A549 (cell line): ENCODE measurements around the gene ULBP1. TPM values are rescaled to one million over a fixed set of nuclear protein-coding genes. Genes with fewer than 3 reads are reported as not detected.
A peak's percentile ranks its signal among the peaks of the same experiment; 100 is the strongest.
"Not testable (repeated sequence)": the region's sequence is repeated elsewhere in the genome, so short reads cannot be mapped to it uniquely, and the experiment has no call there.

Source experiments
- ATAC-seq, 2 experiments: fragments of 200-7000 bp in 1 of 2; fragments of >200 bp in 1 of 2; cut with Nextera tagmentation in 1 of 2; cut with Tn5 transposase in 1 of 2; 3 replicates each; pipeline versions ENCODE4 v1.8.0 to v1.9.1; 2018 to 2020; ENCODE audit warnings: mild to moderate bottlenecking in 1 of 2, moderate library complexity in 1 of 2
- CTCF ChIA-PET: fragments of 300-600 bp; sonication (Branson Sonifier 250); formaldehyde crosslinking; extraction: SDS; loops from one replicate; lab custom pipeline; 2021; ENCODE audit warnings: antibody characterized with exemption, inconsistent platforms; lab: Yijun Ruan, JAX
- POLR2A ChIA-PET: fragments of 350-600 bp; formaldehyde crosslinking; extraction: SDS; loops from one replicate; lab custom pipeline; 2021; ENCODE audit warnings: antibody characterized with exemption, inconsistent platforms; lab: Yijun Ruan, JAX
- DNase-seq, 2 experiments: peaks; one replicate each; pipeline versions ENCODE4 v3.0.0 to v3.0.0-alpha.2; 2011 to 2016; ENCODE audit warnings: low read depth in 1 of 2, low spot score in 1 of 2
- FAIRE-seq: peaks from 2 replicates; lab custom pipeline; 2011; peaks lifted over from hg19 to GRCh38; lab: Jason Lieb, UNC
- H3K27ac ChIP-seq, 2 experiments: fragments of >200 bp; sonication (Bioruptor Twin); formaldehyde crosslinking; 3 replicates each; pipeline ENCODE4 v1.5.1; 2016 to 2017
- H3K4me1 ChIP-seq: fragments of >200 bp; sonication (Bioruptor Twin); formaldehyde crosslinking; 3 replicates; pipeline ENCODE4 v1.6.1; 2016
- H3K4me2 ChIP-seq: fragments of >200 bp; sonication (Bioruptor Twin); formaldehyde crosslinking; 3 replicates; pipeline ENCODE4 v1.6.1; 2016
- H3K4me3 ChIP-seq: fragments of >200 bp; sonication (Bioruptor Twin); formaldehyde crosslinking; 3 replicates; pipeline ENCODE4 v1.5.1; 2016
- H3K9me3 ChIP-seq: fragments of >200 bp; sonication (Bioruptor Twin); formaldehyde crosslinking; 3 replicates; pipeline ENCODE4 v1.6.1; 2016
- EHMT2 ChIP-seq: fragments of 200-600 bp; sonication (generic); IDR thresholded peaks from 2 replicates; pipeline ENCODE4 v1.6.1; 2016; ENCODE audit warnings: antibody characterized with exemption, low read depth, mild to moderate bottlenecking, moderate library complexity
- ESRRA ChIP-seq: fragments of 150-350 bp; IDR thresholded peaks from 2 replicates; pipeline ENCODE4 v1.6.1; 2014; ENCODE audit warnings: mild to moderate bottlenecking, low read length, borderline replicate concordance
- FOSB ChIP-seq: fragments of 250-450 bp; sonication (Bioruptor Pico); IDR thresholded peaks from 2 replicates; pipeline ENCODE4 v1.5.0; 2020; ENCODE audit warnings: mild to moderate bottlenecking, moderate library complexity
- GATA3 ChIP-seq: IDR thresholded peaks from 2 replicates; pipeline ENCODE4 v1.6.1; 2012; ENCODE audit warnings: borderline replicate concordance
- HOXA7 ChIP-seq: fragments of 250-450 bp; sonication (Bioruptor Pico); IDR thresholded peaks from 2 replicates; pipeline ENCODE4 v1.5.0; 2020; ENCODE audit warnings: mild to moderate bottlenecking, moderate library complexity
- HOXB13 ChIP-seq: fragments of 250-450 bp; sonication (Bioruptor Pico); IDR thresholded peaks from 2 replicates; pipeline ENCODE4 v1.5.0; 2020; ENCODE audit warnings: low read depth, mild to moderate bottlenecking, moderate library complexity
- KDM1A ChIP-seq: fragments of 200-600 bp; sonication (generic); IDR thresholded peaks from 2 replicates; pipeline ENCODE4 v1.6.1; 2016; ENCODE audit warnings: low read depth, mild to moderate bottlenecking
- KDM5A ChIP-seq: fragments of 200-600 bp; sonication (generic); IDR thresholded peaks from 2 replicates; pipeline ENCODE4 v1.6.1; 2016; ENCODE audit warnings: antibody characterized with exemption, mild to moderate bottlenecking
- PBX3 ChIP-seq: IDR thresholded peaks from 2 replicates; pipeline ENCODE4 v1.6.1; 2012
- POLR2AphosphoS2 ChIP-seq: conservative IDR thresholded peaks from 2 replicates; pipeline ENCODE4 v1.6.1; 2012; ENCODE audit warnings: low read length, improper control_type of control experiment, inconsistent platforms
- RAD21 ChIP-seq, 2 experiments: fragments of >200 bp in 1 of 2; sonication (Bioruptor Twin) in 1 of 2; formaldehyde crosslinking in 1 of 2; IDR thresholded peaks in 1 of 2; conservative IDR thresholded peaks in 1 of 2; 2 replicates in 1 of 2; 3 replicates in 1 of 2; pipeline ENCODE4 v1.6.1; 2012 to 2018; ENCODE audit warnings: inconsistent platforms in 1 of 2
- RARB ChIP-seq: fragments of 250-450 bp; sonication (Bioruptor Pico); IDR thresholded peaks from 2 replicates; pipeline ENCODE4 v1.8.0; 2021; ENCODE audit warnings: mild to moderate bottlenecking, moderate library complexity
- RFX5 ChIP-seq: fragments of 450-650 bp; IDR thresholded peaks from 2 replicates; pipeline ENCODE4 v1.7.1; 2014; ENCODE audit warnings: antibody characterized with exemption, mild to moderate bottlenecking, moderate library complexity
- TFCP2L1 ChIP-seq: fragments of 250-450 bp; sonication (Bioruptor Pico); IDR thresholded peaks from 2 replicates; pipeline ENCODE4 v1.5.0; 2021; ENCODE audit warnings: mild to moderate bottlenecking
- ZC3H11A ChIP-seq: fragments of 450-650 bp; IDR thresholded peaks from 2 replicates; pipeline ENCODE4 v1.6.1; 2014; ENCODE audit warnings: antibody characterized with exemption, mild to moderate bottlenecking
- ZFP36 ChIP-seq: fragments of 450-650 bp; IDR thresholded peaks from 2 replicates; pipeline ENCODE4 v1.6.1; 2014; ENCODE audit warnings: borderline replicate concordance; ENCODE audit not compliant: partially characterized antibody
- WGBS: methylation state at CpG from one replicate; pipeline ENCODE4 v1.1.6; 2017; ENCODE audit errors: missing lambda C conversion rate; 5-methylcytosine and 5-hydroxymethylcytosine counted together
- polyA plus RNA-seq, 4 experiments: library from polyadenylated mRNA; depleted of rRNA in 3 of 4; stranded (reverse); fragments of >200 nt; fragmentation: RNase III in 1 of 4; extraction: RNeasy Plus Mini Kit Qiagen cat#74134 plus additional on column Dnase treatment in 1 of 4; gene quantifications; 2 replicates in 3 of 4; 3 replicates in 1 of 4; pipeline ENCODE4 v1.2.3, GENCODE V29; 2011 to 2017
- TF ChIP-seq, protein P1 (sequence below): fragments of 250-450 bp; sonication (Bioruptor Pico); IDR thresholded peaks from 2 replicates; pipeline ENCODE4 v1.5.0; 2020; ENCODE audit warnings: low read depth, mild to moderate bottlenecking, moderate library complexity
- TF ChIP-seq, protein P2 (sequence below): fragments of >200 bp; sonication (Bioruptor Twin); formaldehyde crosslinking; IDR thresholded peaks from 3 replicates; pipeline ENCODE4 v1.5.1; 2016

ULBP1 gene
- polyA plus RNA-seq, 2 of the 4 experiments (the other 2 are of a cell fraction): 0.89 to 6.6 TPM

DNA sequence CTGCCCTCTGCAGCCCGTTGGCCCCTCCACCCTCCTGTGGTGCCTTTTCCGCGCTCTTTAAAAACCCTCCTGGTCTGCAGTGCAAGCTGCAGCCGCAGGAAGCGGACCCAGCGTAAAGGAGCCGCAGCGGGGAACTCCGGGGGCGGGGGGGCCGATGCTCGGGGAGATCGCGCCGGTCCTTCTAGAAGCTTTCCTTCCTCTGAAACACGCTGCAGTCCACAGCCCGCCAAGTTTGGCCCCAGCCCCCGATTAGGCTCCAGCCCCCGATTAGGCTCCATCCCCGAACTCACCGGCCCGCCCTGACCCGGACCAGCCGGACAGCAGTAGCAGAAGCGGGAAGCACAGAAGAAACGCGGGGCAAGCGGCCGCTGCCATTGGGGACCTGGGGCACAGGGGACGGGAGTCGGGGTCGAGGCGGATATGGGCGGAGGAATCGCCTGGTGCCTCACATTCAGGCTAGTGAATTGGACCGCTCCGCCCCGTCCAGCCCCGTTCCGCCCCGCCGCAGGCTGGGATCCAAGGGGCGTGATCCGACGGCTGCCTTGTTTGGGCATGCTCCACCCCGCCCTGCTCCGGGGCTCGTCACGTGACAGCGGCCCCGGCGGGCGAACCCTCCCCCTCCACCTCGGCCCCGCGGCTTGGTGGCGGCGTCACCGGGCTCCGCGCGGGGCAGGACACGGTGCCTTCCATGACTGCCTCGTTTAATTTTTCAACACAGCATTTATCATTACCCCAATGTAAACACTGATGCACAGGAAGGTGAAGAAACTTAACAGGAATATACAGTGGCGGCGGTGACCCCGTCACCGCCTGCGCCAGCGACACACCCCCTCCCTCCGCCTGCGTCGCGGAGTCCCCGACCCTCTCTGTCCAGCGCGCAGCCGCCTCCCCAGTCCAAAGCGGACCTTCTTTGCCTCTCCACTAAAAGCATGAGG, 41.3 kb downstream of the ULBP1 start (continued):
- TF ChIP-seq HOXB13 (CRISPR knock-in tag): no peak

- Histone ChIP-seq H3K4me3 (peak overlapping the region; percentile 80), H3K4me2 (peak overlapping the region; percentile 81), H3K4me1 (peaks cover 11% of the 10 kb centered on the region; the same call in 2 of the 3 replicates), H3K27ac (peak overlapping the region; percentile 77 to 94), H3K9me3 (no peaks in the 10 kb centered on the region)
- ATAC-seq: no peak
- WGBS: 73% methylated on average over 12 of the region's 14 CpGs
- ChIA-PET POLR2A (no interaction called here), CTCF (interaction anchor here (1.0 to 4.8 kb wide), 4 partner anchors 11 to 411 kb away, joined by 3 to 24 read pairs (median 4); no protein-coding TSS in a partner anchor)
- no peak for DNase-seq
- TF ChIP-seq RARB (CRISPR knock-in tag) (no peak), FOSB (CRISPR knock-in tag) (no peak), ESRRA (no peak), TFCP2L1 (CRISPR knock-in tag) (no peak), ZC3H11A (no peak), EHMT2 (no peak), GATA3 (no peak), ZFP36 (no peak)
- FAIRE-seq: no peak
Measured at GRCh38 chr6:150005761-150006651, 42.3 kb downstream of the ULBP1 start.

DNA sequence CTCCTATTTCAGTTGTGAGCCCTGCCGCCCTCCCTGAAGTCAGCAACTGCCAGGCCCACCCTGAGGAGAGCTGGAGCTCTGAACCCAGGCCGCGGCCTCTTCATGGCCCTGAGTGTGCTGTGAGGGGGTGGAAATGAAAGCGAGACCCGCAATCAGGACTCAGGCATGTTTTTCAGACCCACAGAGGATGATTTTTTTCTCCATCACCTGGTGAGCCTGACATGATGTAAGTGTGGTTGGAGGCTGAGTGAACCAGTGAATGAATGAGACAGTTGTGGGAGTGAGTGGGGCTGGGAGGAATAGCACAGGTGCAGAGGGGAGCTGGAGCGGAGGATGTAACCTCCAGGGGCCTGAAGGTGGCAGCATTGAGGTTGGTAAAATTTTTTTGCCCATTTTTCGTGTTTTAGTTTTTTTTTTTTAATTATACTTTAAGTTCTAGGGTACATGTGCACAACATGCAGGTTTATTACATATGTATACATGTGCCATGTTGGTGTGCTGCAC, 43.3 kb downstream of the ULBP1 start:
- Histone ChIP-seq H3K4me1 (peaks cover 11% of the 10 kb centered on the region; the same call in 2 of the 3 replicates), H3K9me3 (no peaks in the 10 kb centered on the region), H3K4me3 (no peak overlapping the region), H3K4me2 (no peak overlapping the region), H3K27ac (no peak overlapping the region)
- TF ChIP-seq RAD21 (conservative IDR thresholded peaks at IDR 0.05 in 1 of 2, IDR thresholded peaks at IDR 0.05 in 1 of 2) (peak; percentile 16 to 31; a peak in 1 of 5 replicates), HOXA7 (CRISPR knock-in tag) (no peak), KDM5A (no peak)
- TF ChIP-seq, protein P1, sequence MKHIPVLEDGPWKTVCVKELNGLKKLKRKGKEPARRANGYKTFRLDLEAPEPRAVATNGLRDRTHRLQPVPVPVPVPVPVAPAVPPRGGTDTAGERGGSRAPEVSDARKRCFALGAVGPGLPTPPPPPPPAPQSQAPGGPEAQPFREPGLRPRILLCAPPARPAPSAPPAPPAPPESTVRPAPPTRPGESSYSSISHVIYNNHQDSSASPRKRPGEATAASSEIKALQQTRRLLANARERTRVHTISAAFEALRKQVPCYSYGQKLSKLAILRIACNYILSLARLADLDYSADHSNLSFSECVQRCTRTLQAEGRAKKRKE (CRISPR knock-in tag): no peak
- TF ChIP-seq, protein P2, sequence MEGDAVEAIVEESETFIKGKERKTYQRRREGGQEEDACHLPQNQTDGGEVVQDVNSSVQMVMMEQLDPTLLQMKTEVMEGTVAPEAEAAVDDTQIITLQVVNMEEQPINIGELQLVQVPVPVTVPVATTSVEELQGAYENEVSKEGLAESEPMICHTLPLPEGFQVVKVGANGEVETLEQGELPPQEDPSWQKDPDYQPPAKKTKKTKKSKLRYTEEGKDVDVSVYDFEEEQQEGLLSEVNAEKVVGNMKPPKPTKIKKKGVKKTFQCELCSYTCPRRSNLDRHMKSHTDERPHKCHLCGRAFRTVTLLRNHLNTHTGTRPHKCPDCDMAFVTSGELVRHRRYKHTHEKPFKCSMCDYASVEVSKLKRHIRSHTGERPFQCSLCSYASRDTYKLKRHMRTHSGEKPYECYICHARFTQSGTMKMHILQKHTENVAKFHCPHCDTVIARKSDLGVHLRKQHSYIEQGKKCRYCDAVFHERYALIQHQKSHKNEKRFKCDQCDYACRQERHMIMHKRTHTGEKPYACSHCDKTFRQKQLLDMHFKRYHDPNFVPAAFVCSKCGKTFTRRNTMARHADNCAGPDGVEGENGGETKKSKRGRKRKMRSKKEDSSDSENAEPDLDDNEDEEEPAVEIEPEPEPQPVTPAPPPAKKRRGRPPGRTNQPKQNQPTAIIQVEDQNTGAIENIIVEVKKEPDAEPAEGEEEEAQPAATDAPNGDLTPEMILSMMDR: peak; percentile 34
- ATAC-seq (peak in 1 of 2 experiments; percentile 35; a peak in 2 of 6 replicates), FAIRE-seq (no peak), DNase-seq (peak in 1 of 2 experiments; percentile 14)
- POLR2A ChIA-PET: no interaction called here
- CTCF ChIA-PET: interaction anchor here (0.6 to 4.8 kb wide), 11 partner anchors 10 to 794 kb away, joined by 3 to 24 read pairs (median 3); no protein-coding TSS in a partner anchor
- WGBS: 68% methylated on average over 7 of the region's 7 CpGs

- 16% methylated on average over 9 of the region's 9 CpGs for WGBS
- FAIRE-seq: no peak
- no peak for TF ChIP-seq POLR2AphosphoS2
- TF ChIP-seq RFX5: no peak
- no peak for TF ChIP-seq KDM1A
- TF ChIP-seq PBX3: no peak
- no peak for TF ChIP-seq RAD21 (conservative IDR thresholded peaks at IDR 0.05 in 1 of 2, IDR thresholded peaks at IDR 0.05 in 1 of 2)
- TF ChIP-seq, all 56 proteins: peak for 0
- ATAC-seq (no peak), DNase-seq (peak in 1 of 2 experiments; percentile 47)
- H3K4me2 ChIP-seq: no peak overlapping the region
- CTCF ChIA-PET: interaction anchor here (4.8 kb wide), 1 partner anchor 8 kb away, joined by 24 read pairs; no protein-coding TSS in a partner anchor
- no peak overlapping the region for H3K27ac ChIP-seq
- POLR2A ChIA-PET: no interaction called here
- H3K4me3 ChIP-seq: no peak overlapping the region
- H3K4me1 ChIP-seq: peaks cover 11% of the 10 kb centered on the region; the same call in 2 of the 3 replicates
- H3K9me3 ChIP-seq: no peaks in the 10 kb centered on the region
Measured at GRCh38 chr6:150008588-150008987, 44.8 kb downstream of the ULBP1 start.

DNA sequence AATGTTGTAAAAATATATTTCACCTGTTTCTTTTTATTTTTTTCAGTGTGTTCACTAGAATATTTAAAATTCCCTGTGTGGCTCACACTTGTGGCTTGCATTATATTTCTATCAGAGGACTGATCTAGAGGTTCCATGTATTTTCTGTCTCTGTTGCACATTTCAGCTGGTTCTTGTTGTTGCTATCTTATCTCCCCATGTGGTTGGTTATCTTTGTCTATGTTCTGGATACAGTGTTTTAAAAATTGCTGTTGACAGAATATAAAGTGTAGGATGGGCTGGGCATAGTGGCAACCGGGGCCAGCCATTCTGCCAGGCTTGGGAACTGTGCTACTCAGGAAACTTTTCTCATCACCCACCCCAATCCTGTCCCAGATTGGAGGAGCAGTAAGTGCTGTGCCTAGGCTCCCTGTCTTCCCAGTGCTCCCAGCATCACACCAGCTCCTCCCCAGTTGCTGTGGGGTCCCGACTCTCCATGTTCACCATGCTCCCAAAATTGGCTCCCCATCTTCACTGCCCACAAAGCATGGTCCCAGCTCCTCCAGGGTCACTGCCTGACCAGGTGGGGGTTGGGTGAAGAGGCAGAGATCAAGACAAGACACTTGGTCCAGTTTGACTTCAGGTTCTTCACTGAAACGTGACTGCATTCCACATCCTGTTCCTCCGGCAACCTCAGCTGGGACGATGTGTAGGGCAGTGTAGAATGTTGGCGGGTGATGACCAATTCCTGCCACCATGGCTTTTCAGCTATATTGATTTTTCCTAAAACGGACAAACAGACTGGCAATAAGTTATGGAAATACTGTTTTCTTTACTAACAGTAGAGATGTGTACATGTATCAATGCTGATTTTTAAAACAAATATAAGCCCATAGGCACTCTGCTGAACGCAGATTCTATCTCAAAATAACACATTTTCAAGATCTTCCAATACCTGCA, 49.4 kb downstream of the ULBP1 start:
- CTCF ChIA-PET, DNase-seq, H3K27ac ChIP-seq, H3K4me1 ChIP-seq, H3K9me3 ChIP-seq, H3K4me3 ChIP-seq, ATAC-seq, FAIRE-seq, POLR2A ChIA-PET, H3K4me2 ChIP-seq: not testable (repeated sequence)
- WGBS: 40% methylated on average over 8 of the region's 8 CpGs
